HG03571 (cell line): Measurements from ENCODE around the gene PRRT1B.

Source experiments
- ATAC-seq: cut with Tn5 transposase; IDR thresholded peaks from one replicate; pipeline ENCODE4 v1.9.1; 2021; ENCODE audit not compliant: unreplicated experiment

The PRRT1B gene

GRCh38 chr9:131594906-131595665 lies 49.8 kb downstream of the PRRT1B start:
- no peak for ATAC-seq

- no peak for ATAC-seq
These were observed 50.5 kb downstream of the PRRT1B start for GRCh38 chr9:131595696-131596429.

GRCh38 chr9:131596430-131596743 lies 51.1 kb downstream of the PRRT1B start:
- no peak for ATAC-seq

- no peak for ATAC-seq
These were observed 51.9 kb downstream of the PRRT1B start for GRCh38 chr9:131597246-131597645.

GRCh38 chr9:131598121-131598520 lies 52.8 kb downstream of the PRRT1B start:
- no peak for ATAC-seq

GRCh38 chr9:131601683-131602181 lies 56.4 kb downstream of the PRRT1B start:
- ATAC-seq = no peak

- ATAC-seq = no peak
These were observed 57.9 kb downstream of the PRRT1B start for GRCh38 chr9:131603199-131603598.

GRCh38 chr9:131603711-131604439 lies 58.6 kb downstream of the PRRT1B start:
- ATAC-seq = no peak

GRCh38 chr9:131605770-131606590 lies 60.7 kb downstream of the PRRT1B start:
- ATAC-seq = no peak

- no peak for ATAC-seq
These were observed 61.7 kb downstream of the PRRT1B start for GRCh38 chr9:131606896-131607567.

GRCh38 chr9:131607591-131607990 lies 62.3 kb downstream of the PRRT1B start:
- ATAC-seq = no peak

- no peak for ATAC-seq
These were observed 63.2 kb downstream of the PRRT1B start for GRCh38 chr9:131608493-131609037.
